Fibroblast of the aortic adventitia (primary cell): ENCODE results near the gene BST2. TPM values are rescaled to one million over a fixed set of nuclear protein-coding genes. Genes with fewer than 3 reads are reported as not detected.

Experiments used
- DNase-seq: peaks from one replicate; pipeline ENCODE4 v3.0.0-alpha.2; 2010; ENCODE audit warnings: low read depth
- H3K4me3 ChIP-seq: 2 replicates; pipeline ENCODE4 v1.5.1; 2011; ENCODE audit warnings: low read depth, mild to moderate bottlenecking, control low read depth, low read length, moderate library complexity
- CTCF ChIP-seq: IDR thresholded peaks from 2 replicates; pipeline ENCODE4 v1.5.1; 2011; ENCODE audit warnings: mild to moderate bottlenecking, low read length, control low read depth, inconsistent platforms; ENCODE audit not compliant: insufficient read depth
- total RNA-seq: library from RNA; depleted of rRNA; stranded (reverse); fragments of >200 nt; gene quantifications from 2 replicates; pipeline ENCODE4 v1.2.3, GENCODE V29; 2012; ENCODE audit warnings: low replicate concordance

Gene BST2
- total RNA-seq, 1 donor, result 9.8 TPM

- H3K4me3 ChIP-seq, result no peak overlapping the region
- no peak for DNase-seq
- TF ChIP-seq CTCF, result no peak
These were observed 40.2 kb upstream of the BST2 start for GRCh38 chr19:17445526-17446165.

DNA sequence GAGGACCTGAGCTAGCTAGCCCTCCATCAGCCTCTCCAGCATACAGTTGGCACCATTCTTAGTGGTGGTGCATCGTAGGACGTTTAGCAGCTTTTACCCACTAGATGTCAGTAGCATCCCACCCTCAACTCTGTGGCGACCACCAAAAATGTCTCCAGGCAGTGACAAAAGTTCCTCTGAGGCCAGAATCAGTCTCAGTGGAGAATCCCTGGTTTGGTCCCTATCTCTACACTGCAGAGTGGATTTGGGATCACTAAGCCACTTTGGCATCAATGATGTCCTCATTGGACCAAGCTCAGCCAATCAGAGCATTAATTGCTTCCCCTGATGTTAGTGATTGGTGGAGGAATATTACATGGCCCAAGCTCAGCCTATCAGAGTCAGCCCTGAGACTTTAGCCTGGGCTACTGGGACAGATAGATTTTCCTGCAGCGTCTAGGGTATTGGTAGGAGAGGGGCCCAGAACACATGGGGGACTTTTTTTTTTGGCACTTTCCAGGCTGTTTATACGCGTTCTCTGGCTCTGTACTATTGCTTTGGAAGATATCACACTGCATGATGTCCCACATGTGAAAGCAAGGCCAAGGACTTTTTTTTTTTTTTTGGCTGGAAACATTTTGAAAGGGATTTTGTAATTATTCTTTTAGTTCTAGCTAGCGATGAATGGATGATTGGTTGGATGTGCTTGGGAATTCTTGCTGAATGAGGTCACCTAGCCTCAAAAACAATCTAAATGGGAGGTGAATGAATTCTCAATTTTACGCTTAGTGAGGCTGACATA, 36.0 kb upstream of the BST2 start:
- peak; percentile 36 for TF ChIP-seq CTCF
- no peak overlapping the region for H3K4me3 ChIP-seq
- DNase-seq, result peak; percentile 65

DNA sequence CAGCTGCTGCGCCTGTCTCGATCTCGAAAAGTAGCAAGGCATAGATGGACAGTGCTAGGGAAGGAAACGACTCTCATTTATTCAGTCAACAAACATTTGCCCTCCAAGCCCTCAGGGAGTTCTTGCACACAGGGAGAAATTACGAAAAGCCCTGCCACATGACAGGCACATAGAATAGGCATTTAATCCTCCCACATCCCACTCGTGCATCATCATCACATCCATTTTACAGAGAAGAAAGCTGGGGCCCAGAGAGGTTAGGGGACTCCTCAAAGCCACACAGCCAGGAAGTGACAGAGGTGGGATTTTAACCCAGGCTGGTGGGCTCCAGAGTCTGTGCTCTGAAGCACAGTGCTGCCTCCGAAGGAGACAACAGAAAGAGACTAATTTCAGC, 31.4 kb upstream of the BST2 start:
- H3K4me3 ChIP-seq, result no peak overlapping the region
- no peak for DNase-seq
- no peak for TF ChIP-seq CTCF

DNA sequence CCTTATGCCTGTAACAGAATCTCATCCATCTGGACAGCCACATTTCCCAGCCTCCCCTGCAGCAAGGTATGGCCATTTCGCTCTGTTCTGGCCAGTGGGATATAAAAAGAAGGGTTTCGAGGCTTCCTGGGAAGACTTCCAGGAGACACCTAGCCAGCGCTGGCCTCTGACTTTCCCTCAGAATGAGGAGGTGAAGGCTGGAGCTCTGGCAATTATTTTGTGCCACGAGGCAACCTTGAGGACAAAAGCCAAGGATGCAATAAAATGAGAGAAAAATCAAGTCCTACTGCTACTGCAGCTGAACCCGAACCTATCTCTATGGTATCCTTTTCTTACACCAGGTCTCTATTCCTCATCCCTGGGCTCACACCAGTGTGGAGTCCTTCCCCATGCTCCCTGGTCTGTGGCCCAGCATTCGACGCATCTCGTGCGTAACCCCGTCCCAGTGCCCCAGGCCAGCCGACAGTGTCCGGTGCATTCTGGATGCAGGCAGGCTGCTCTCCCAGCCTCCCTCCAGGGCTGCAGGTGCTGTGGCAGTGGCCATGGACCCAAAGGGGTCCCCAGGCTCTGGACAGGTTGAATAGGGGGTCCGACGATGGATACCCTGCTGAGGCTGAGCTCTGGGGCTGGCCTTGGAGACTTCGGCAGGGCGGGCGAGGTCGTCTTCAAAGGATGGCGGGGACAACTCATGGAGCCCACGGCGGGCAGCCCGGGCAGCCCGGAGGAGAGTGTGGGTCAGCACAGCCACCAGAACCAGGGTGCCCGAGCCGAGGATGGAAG, 30.9 kb upstream of the BST2 start:
- no peak overlapping the region for H3K4me3 ChIP-seq
- DNase-seq, result no peak
- no peak for TF ChIP-seq CTCF

GRCh38 chr19:17435218-17435617, 29.8 kb upstream of the BST2 start:
- DNase-seq, result no peak
- no peak for TF ChIP-seq CTCF
- no peak overlapping the region for H3K4me3 ChIP-seq

DNA sequence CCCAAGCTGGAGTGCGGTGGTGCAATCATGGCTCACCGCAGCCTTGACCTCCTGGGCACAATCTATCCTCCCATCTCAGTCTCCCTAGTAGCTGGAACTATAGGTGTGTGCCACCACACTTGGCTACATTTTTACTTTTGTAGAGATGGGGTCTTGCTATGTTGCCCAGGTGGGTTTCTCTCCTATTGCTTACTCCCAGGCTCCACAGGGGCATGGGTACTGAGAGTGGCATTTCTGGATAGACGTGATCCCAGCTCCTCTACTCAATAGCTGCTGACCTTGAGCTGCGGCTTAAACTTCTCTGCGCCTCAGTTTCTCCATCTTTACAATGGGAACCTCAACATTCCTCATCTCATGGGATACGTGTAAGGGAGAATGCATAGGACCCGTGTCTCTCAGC, 26.0 kb upstream of the BST2 start:
- TF ChIP-seq CTCF, result no peak
- no peak for DNase-seq
- no peak overlapping the region for H3K4me3 ChIP-seq
